HG02798 (cell line): Measurements from ENCODE around the gene KIAA0232.
A peak's percentile ranks its signal among the peaks of the same experiment; 100 is the strongest.

Experiments used
- ATAC-seq: cut with Tn5 transposase; IDR thresholded peaks from one replicate; pipeline ENCODE4 v1.9.1; 2021; ENCODE audit warnings: mild to moderate bottlenecking; ENCODE audit not compliant: unreplicated experiment, poor library complexity

The KIAA0232 gene, protein sequence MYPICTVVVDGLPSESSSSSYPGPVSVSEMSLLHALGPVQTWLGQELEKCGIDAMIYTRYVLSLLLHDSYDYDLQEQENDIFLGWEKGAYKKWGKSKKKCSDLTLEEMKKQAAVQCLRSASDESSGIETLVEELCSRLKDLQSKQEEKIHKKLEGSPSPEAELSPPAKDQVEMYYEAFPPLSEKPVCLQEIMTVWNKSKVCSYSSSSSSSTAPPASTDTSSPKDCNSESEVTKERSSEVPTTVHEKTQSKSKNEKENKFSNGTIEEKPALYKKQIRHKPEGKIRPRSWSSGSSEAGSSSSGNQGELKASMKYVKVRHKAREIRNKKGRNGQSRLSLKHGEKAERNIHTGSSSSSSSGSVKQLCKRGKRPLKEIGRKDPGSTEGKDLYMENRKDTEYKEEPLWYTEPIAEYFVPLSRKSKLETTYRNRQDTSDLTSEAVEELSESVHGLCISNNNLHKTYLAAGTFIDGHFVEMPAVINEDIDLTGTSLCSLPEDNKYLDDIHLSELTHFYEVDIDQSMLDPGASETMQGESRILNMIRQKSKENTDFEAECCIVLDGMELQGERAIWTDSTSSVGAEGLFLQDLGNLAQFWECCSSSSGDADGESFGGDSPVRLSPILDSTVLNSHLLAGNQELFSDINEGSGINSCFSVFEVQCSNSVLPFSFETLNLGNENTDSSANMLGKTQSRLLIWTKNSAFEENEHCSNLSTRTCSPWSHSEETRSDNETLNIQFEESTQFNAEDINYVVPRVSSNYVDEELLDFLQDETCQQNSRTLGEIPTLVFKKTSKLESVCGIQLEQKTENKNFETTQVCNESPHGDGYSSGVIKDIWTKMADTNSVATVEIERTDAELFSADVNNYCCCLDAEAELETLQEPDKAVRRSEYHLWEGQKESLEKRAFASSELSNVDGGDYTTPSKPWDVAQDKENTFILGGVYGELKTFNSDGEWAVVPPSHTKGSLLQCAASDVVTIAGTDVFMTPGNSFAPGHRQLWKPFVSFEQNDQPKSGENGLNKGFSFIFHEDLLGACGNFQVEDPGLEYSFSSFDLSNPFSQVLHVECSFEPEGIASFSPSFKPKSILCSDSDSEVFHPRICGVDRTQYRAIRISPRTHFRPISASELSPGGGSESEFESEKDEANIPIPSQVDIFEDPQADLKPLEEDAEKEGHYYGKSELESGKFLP (N-terminal part only)

GRCh38 chr4:6782147-6782845 lies at the start of gene KIAA0232:
Gene KIAA0232, plus strand, starts transcription at chr4:6782727. Its CDS starts 41,727 bp downstream, at chr4:6824454.
- peak; percentile 75 for ATAC-seq

- ATAC-seq = no peak
These were observed 49.0 kb upstream of the KIAA0232 start for GRCh38 chr4:6733358-6734164.

- ATAC-seq = no peak
These were observed 48.3 kb upstream of the KIAA0232 start for GRCh38 chr4:6734165-6734786.

- no peak for ATAC-seq
These were observed 42.6 kb upstream of the KIAA0232 start for GRCh38 chr4:6739920-6740319.

DNA sequence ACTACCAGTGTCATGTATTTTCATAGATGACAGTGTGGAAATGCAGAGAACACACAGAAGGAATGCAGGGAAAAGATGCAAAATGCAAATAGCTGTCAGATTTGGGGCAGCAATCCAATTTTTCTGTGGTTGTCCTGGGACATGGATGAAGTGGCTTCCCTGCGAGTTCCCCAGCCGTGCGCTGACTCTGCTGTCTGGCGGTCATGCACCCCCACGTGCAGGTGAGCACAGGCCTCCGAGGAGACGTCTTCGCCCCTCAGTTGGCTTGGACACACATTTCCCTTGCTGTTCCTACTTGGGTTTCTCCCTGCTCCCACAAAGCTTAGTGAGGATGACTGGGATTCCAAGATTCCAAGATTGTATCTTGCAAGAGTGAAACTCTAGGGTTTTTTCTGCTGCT lies 42.2 kb upstream of the KIAA0232 start:
- no peak for ATAC-seq

DNA sequence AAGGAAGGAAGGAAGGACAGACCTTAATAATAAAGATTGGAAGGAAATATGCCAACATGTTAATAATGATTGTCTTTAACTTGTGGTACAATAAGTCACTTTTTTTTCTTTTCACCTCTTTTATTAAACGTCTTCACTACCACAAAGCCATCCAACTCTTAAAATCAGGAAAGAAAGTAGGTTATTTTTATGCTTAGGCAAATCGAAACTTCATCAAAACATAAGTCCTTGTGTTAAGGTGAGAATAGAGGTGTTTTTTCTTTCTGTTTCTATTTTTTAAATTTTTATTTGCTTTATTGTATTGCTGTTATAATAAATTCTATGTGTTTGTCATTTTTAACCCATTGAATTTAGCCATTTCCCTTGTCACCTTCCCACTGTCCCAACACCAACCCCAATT lies 40.0 kb upstream of the KIAA0232 start:
- no peak for ATAC-seq

- no peak for ATAC-seq
These were observed 39.5 kb upstream of the KIAA0232 start for GRCh38 chr4:6742989-6743388.

DNA sequence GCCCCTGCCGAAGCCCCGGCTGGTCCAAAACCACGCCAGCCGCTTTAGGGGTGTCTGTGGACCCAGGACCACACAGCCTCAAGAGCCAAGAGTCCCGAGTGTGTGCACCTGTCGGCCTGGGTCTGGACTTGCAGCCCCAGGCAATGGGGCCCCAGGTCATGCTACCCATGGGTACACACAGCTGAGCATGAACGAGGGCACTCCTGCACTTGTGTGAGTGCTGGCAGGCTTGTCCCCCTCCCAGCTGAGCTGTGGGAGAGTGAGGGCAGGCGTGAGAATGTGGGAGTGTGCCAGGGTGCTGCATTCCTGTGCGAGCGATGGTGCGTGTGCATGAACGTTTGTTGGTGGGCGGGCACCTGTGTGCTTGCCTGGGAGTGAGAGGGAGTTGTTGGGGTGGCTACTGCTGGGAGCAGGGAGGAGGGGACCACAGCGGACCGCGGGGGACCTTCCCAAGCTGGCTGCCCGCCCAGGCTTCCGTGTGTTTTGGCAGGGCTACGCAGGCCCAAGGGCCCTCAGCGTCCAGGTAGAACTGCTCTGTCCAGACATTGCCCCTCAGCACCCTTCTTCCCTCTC lies 35.7 kb upstream of the KIAA0232 start:
- no peak for ATAC-seq

GRCh38 chr4:6747294-6748051 lies 35.1 kb upstream of the KIAA0232 start:
- ATAC-seq = no peak

- ATAC-seq = no peak
These were observed 34.2 kb upstream of the KIAA0232 start for GRCh38 chr4:6748286-6748685.

GRCh38 chr4:6749340-6750171 lies 33.0 kb upstream of the KIAA0232 start:
- no peak for ATAC-seq

DNA sequence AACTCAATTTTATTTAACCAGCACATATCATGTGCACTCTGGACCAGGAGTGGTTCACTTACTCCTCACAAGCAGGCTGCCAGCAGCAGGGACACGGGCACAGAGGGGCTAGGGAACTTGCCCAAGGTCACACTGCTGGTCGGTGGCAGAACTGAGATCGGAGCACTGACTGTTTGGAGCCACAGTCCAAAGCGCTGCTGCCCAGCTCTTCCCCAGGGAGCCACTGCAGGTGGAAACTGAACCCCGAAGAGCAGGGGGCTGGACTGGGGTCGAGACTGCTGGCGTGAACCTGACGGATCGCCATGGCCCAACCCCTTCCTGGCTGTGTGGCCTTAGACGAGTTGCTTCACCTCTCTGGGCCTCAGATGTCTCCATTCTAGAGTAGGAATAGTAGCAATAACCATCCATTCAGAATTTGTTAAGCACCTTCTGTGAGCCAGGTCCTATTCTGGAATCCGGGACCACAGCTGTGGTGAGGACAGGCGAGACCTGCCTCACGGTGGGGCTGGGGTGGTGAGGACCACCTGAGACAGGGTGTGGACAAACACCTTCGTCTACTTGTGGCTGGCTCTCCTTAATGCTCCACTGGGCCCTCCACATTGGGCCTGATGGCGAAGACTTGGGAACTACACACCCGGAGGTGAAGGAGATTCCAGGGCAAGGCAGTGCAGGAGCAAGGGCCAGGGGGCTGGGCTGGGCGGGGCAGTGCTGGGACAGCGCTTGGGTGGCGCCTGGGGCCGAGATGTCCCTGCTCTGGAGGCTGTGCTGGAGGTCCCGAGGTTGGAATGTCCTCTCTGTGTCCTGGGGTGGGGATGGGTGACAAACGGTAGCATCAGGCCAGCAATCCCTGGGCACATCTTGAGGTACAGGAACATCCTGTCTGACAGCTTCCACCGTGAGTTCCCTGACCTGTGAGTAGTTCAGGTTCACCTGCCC lies 32.0 kb upstream of the KIAA0232 start:
- no peak for ATAC-seq

DNA sequence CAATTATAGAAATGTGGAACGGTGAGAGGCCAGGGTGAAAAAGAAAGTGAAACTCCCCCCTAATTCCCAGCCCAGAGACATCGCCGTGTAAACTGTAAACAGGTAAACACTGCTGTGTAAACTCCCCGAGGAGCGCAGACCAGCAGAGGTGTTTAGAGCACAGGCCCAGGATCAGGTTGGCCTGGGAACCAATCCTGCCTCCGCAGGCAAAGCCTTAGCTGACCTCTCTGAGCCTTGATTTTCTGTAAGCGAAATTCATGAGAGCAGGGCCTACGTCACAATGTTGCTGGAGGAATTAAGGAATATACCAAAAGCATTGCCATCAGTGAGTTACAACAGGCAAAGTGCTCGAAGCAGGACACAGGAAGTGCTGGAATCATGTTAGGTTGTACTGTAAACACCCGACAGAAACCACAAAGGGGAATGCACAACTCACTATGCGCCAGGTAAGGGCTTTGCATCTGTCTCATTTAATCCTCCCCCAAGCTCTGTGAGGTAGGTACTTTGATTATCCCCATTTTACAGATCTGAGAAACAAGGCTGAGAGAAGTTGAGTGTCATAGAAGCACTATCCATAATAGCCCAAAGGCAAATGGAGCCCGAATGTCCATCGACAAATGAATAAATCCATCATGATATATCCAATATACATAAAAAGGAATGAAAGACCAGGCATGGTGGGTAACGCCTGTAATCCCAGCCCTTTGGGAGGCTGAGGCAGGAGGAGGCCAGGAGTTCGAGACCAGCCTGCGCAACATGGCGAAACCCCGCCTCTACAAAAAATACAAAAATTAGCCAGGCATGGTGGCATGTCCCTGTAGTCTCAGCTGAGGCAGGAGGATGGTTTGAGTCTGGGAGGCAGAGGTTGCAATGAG lies 30.7 kb upstream of the KIAA0232 start:
- ATAC-seq = no peak

GRCh38 chr4:6752486-6752829 lies 30.1 kb upstream of the KIAA0232 start:
- ATAC-seq = no peak

GRCh38 chr4:6753103-6753560 lies 29.4 kb upstream of the KIAA0232 start:
- no peak for ATAC-seq
